Progenitor cell of endocrine pancreas (in vitro differentiated cells): Measurements from ENCODE around the gene KLK8. TPM values are rescaled to one million over a fixed set of nuclear protein-coding genes. Genes with fewer than 3 reads are reported as not detected.

Experiments
- DNase-seq: peaks from one replicate; pipeline ENCODE4 v3.0.0; 2021; ENCODE audit warnings: low spot score; ENCODE audit not compliant: unreplicated experiment
- H3K27ac Mint-ChIP-seq: 2 replicates; pipeline ENCODE4 v1.8.0; 2021; ENCODE audit warnings: mild to moderate bottlenecking, moderate library complexity, mixed read lengths
- H3K27me3 Mint-ChIP-seq: 2 replicates; pipeline ENCODE4 v1.8.0; 2021; ENCODE audit warnings: mixed read lengths
- H3K36me3 Mint-ChIP-seq: 2 replicates; pipeline ENCODE4 v1.8.0; 2022; ENCODE audit warnings: mixed read lengths; ENCODE audit not compliant: insufficient read depth
- H3K4me1 Mint-ChIP-seq: 2 replicates; pipeline ENCODE4 v1.8.0; 2021; ENCODE audit warnings: low read depth, mixed read lengths
- H3K4me3 Mint-ChIP-seq: 2 replicates; pipeline ENCODE4 v1.8.0; 2021; ENCODE audit warnings: low read depth, mild to moderate bottlenecking, moderate library complexity, mixed read lengths
- H3K9me3 Mint-ChIP-seq: 2 replicates; pipeline ENCODE4 v1.8.0; 2021; ENCODE audit warnings: low read depth, mixed read lengths
- CTCF ChIP-seq: fragments of 200-600 bp; sonication (generic); IDR thresholded peaks from one replicate; pipeline ENCODE4 v1.5.0; 2021; ENCODE audit warnings: antibody characterized with exemption, mild to moderate bottlenecking; ENCODE audit not compliant: unreplicated experiment
- total RNA-seq: library from RNA; stranded (reverse); gene quantifications from 2 replicates; pipeline ENCODE4 v1.2.1, GENCODE V29; 2021

KLK8 gene
- total RNA-seq, 1 donor from 2014 or later: not detected

- Mint-ChIP-seq H3K36me3 (no peaks in the 10 kb centered on the region), H3K27me3 (peaks cover 38% of the 10 kb centered on the region), H3K4me1 (peaks cover 11% of the 10 kb centered on the region), H3K9me3 (no peaks in the 10 kb centered on the region), H3K27ac (no peak overlapping the region), H3K4me3 (no peak overlapping the region)
- no peak for TF ChIP-seq CTCF
- no peak for DNase-seq
Observed at GRCh38 chr19:51025401-51025800, 24.0 kb upstream of the KLK8 start.

- Mint-ChIP-seq H3K9me3 (no peaks in the 10 kb centered on the region), H3K36me3 (no peaks in the 10 kb centered on the region), H3K4me3 (no peak overlapping the region), H3K27ac (no peak overlapping the region), H3K4me1 (peaks cover 11% of the 10 kb centered on the region), H3K27me3 (peaks cover 42% of the 10 kb centered on the region)
- TF ChIP-seq CTCF: no peak
- DNase-seq: no peak
Observed at GRCh38 chr19:51024924-51025323, 23.5 kb upstream of the KLK8 start.

GRCh38 chr19:51023946-51024345, 22.5 kb upstream of the KLK8 start:
- no peaks in the 10 kb centered on the region for H3K36me3 Mint-ChIP-seq
- peaks cover 45% of the 10 kb centered on the region for H3K27me3 Mint-ChIP-seq
- H3K27ac Mint-ChIP-seq: no peak overlapping the region
- no peak overlapping the region for H3K4me3 Mint-ChIP-seq
- peaks cover 11% of the 10 kb centered on the region for H3K4me1 Mint-ChIP-seq
- no peak for TF ChIP-seq CTCF
- H3K9me3 Mint-ChIP-seq: no peaks in the 10 kb centered on the region
- no peak for DNase-seq

- Mint-ChIP-seq H3K4me1 (peaks cover 12% of the 10 kb centered on the region), H3K27ac (no peak overlapping the region), H3K4me3 (no peak overlapping the region), H3K27me3 (peaks cover 57% of the 10 kb centered on the region), H3K9me3 (no peaks in the 10 kb centered on the region), H3K36me3 (no peaks in the 10 kb centered on the region)
- DNase-seq: no peak
- TF ChIP-seq CTCF: no peak
Observed at GRCh38 chr19:51022526-51022925, 21.1 kb upstream of the KLK8 start.

GRCh38 chr19:51020988-51021651, 19.7 kb upstream of the KLK8 start:
- Mint-ChIP-seq H3K27me3 (peaks cover 61% of the 10 kb centered on the region), H3K4me3 (no peak overlapping the region), H3K27ac (no peak overlapping the region), H3K4me1 (peaks cover 11% of the 10 kb centered on the region), H3K9me3 (no peaks in the 10 kb centered on the region), H3K36me3 (no peaks in the 10 kb centered on the region)
- TF ChIP-seq CTCF: peak; percentile 73
- no peak for DNase-seq
